HFFc6 (cell line): ENCODE results near the gene KCNG2. TPM values are rescaled to one million over a fixed set of nuclear protein-coding genes. Genes with fewer than 3 reads are reported as not detected.

ENCODE experiments used
- DNase-seq: peaks from one replicate; pipeline ENCODE4 v3.0.0-alpha.2; 2018
- H3K27ac Mint-ChIP-seq: 2 replicates; pipeline ENCODE4 v1.8.0; 2020; ENCODE audit warnings: mild to moderate bottlenecking, mixed read lengths
- H3K27me3 Mint-ChIP-seq: 2 replicates; pipeline ENCODE4 v1.8.0; 2021; ENCODE audit warnings: mild to moderate bottlenecking, moderate library complexity, mixed read lengths; ENCODE audit not compliant: insufficient read depth
- H3K36me3 Mint-ChIP-seq: 2 replicates; pipeline ENCODE4 v1.8.0; 2021; ENCODE audit warnings: low read depth, mixed read lengths
- H3K4me1 Mint-ChIP-seq: 2 replicates; pipeline ENCODE4 v1.8.0; 2020; ENCODE audit warnings: low read depth, mixed read lengths
- H3K4me3 Mint-ChIP-seq: 2 replicates; pipeline ENCODE4 v1.8.0; 2020; ENCODE audit warnings: mild to moderate bottlenecking, moderate library complexity, mixed read lengths
- H3K9me3 Mint-ChIP-seq: 2 replicates; pipeline ENCODE4 v1.8.0; 2020; ENCODE audit warnings: mild to moderate bottlenecking, mixed read lengths
- CTCF ChIP-seq: fragments of 200-600 bp; sonication (generic); IDR thresholded peaks from 2 replicates; pipeline ENCODE4 v1.5.0; 2021; ENCODE audit warnings: antibody characterized with exemption, mild to moderate bottlenecking
- total RNA-seq, 6 experiments: library from RNA; stranded (reverse); fragmentation: NEBNext Ultra II Directional; extraction: Animal tissue kit (Norgen Biotek cat#: 25700); gene quantifications; 2 replicates in 1 of 6; 3 replicates in 5 of 6; pipeline ENCODE4 v1.2.3, GENCODE V29; 2021

The KCNG2 gene
- total RNA-seq, 6 experiments from 2014 or later, result not detected

GRCh38 chr18:79829136-79829854 lies 31.6 kb downstream of the KCNG2 start:
- Mint-ChIP-seq H3K4me3 (no peak overlapping the region), H3K27me3 (peaks cover 5% of the 10 kb centered on the region; the same call in 1 of the 2 replicates), H3K9me3 (peaks cover 5% of the 10 kb centered on the region; the same call in 1 of the 2 replicates), H3K27ac (no peak overlapping the region), H3K4me1 (no peaks in the 10 kb centered on the region), H3K36me3 (peaks cover 5% of the 10 kb centered on the region; the same call in 1 of the 2 replicates)
- no peak for TF ChIP-seq CTCF
- DNase-seq, result no peak

- Mint-ChIP-seq H3K4me1 (no peaks in the 10 kb centered on the region), H3K36me3 (peaks cover 5% of the 10 kb centered on the region; the same call in 1 of the 2 replicates), H3K4me3 (no peak overlapping the region), H3K27ac (no peak overlapping the region), H3K9me3 (peaks cover 5% of the 10 kb centered on the region; the same call in 1 of the 2 replicates), H3K27me3 (peaks cover 19% of the 10 kb centered on the region)
- DNase-seq, result no peak
- no peak for TF ChIP-seq CTCF
Measured at GRCh38 chr18:79832169-79832568, 34.4 kb downstream of the KCNG2 start.

- Mint-ChIP-seq H3K4me1 (no peaks in the 10 kb centered on the region), H3K27ac (no peak overlapping the region), H3K9me3 (peaks cover 5% of the 10 kb centered on the region; the same call in 1 of the 2 replicates), H3K27me3 (peaks cover 21% of the 10 kb centered on the region), H3K4me3 (no peak overlapping the region), H3K36me3 (peaks cover 5% of the 10 kb centered on the region; the same call in 1 of the 2 replicates)
- DNase-seq, result no peak
- no peak for TF ChIP-seq CTCF
Measured at GRCh38 chr18:79834834-79835233, 37.1 kb downstream of the KCNG2 start.

- no peak for TF ChIP-seq CTCF
- H3K27ac Mint-ChIP-seq, result no peak overlapping the region
- no peaks in the 10 kb centered on the region for H3K9me3 Mint-ChIP-seq
- no peak overlapping the region for H3K4me3 Mint-ChIP-seq
- H3K27me3 Mint-ChIP-seq, result peaks cover 4% of the 10 kb centered on the region
- no peak for DNase-seq
- H3K36me3 Mint-ChIP-seq, result no peaks in the 10 kb centered on the region
- peaks cover 6% of the 10 kb centered on the region; the same call in 1 of the 2 replicates for H3K4me1 Mint-ChIP-seq
Measured at GRCh38 chr18:79841936-79842335, 44.2 kb downstream of the KCNG2 start.

GRCh38 chr18:79844999-79845563 lies 47.3 kb downstream of the KCNG2 start:
- no peak overlapping the region for H3K4me3 Mint-ChIP-seq
- peaks cover 1% of the 10 kb centered on the region for H3K27me3 Mint-ChIP-seq
- no peak for TF ChIP-seq CTCF
- H3K4me1 Mint-ChIP-seq, result peaks cover 7% of the 10 kb centered on the region; the same call in 1 of the 2 replicates
- H3K36me3 Mint-ChIP-seq, result no peaks in the 10 kb centered on the region
- H3K27ac Mint-ChIP-seq, result no peak overlapping the region
- no peaks in the 10 kb centered on the region for H3K9me3 Mint-ChIP-seq
- no peak for DNase-seq
